H9 (cell line): Measurements from ENCODE around the gene UBR2. TPM values are rescaled to one million over a fixed set of nuclear protein-coding genes. Genes with fewer than 3 reads are reported as not detected.

ENCODE experiments used
- DNase-seq: peaks from one replicate; pipeline ENCODE4 v3.0.0-alpha.2; 2017
- H2AFZ ChIP-seq: one replicate; pipeline ENCODE4 v1.6.1; 2013; ENCODE audit warnings: mild to moderate bottlenecking, low read length, control low read depth, moderate library complexity
- H2AK5ac ChIP-seq: 2 replicates; pipeline ENCODE4 v1.6.1; 2013; ENCODE audit warnings: low read length, control low read depth, mixed read lengths; ENCODE audit not compliant: insufficient read length
- H2BK120ac ChIP-seq: one replicate; pipeline ENCODE4 v1.6.1; 2013; ENCODE audit warnings: low read depth, mild to moderate bottlenecking, low read length, control low read depth, inconsistent platforms; ENCODE audit not compliant: poor library complexity, severe bottlenecking
- H2BK12ac ChIP-seq: 2 replicates; pipeline ENCODE4 v1.6.1; 2013; ENCODE audit warnings: low read length, control low read depth, mixed read lengths, low read depth; ENCODE audit not compliant: insufficient read length
- H2BK15ac ChIP-seq: 2 replicates; pipeline ENCODE4 v1.6.1; 2013; ENCODE audit warnings: low read depth, low read length, control low read depth
- H2BK20ac ChIP-seq: one replicate; pipeline ENCODE4 v1.6.1; 2013; ENCODE audit warnings: low read depth, mild to moderate bottlenecking, low read length, control low read depth, inconsistent platforms; ENCODE audit not compliant: poor library complexity, severe bottlenecking
- H2BK5ac ChIP-seq: 2 replicates; pipeline ENCODE4 v1.6.1; 2013; ENCODE audit warnings: low read length, control low read depth, mixed read lengths; ENCODE audit not compliant: insufficient read length
- H3K14ac ChIP-seq: 2 replicates; pipeline ENCODE4 v1.6.1; 2013; ENCODE audit warnings: low read length, control low read depth; ENCODE audit not compliant: insufficient read depth
- H3K18ac ChIP-seq: 2 replicates; pipeline ENCODE4 v1.6.1; 2013; ENCODE audit warnings: low read depth, mild to moderate bottlenecking, mixed read lengths, low read length, control low read depth; ENCODE audit not compliant: insufficient read length
- H3K23ac ChIP-seq: 2 replicates; pipeline ENCODE4 v1.6.1; 2013; ENCODE audit warnings: low read length, control low read depth, mixed read lengths, low read depth; ENCODE audit not compliant: insufficient read length
- H3K23me2 ChIP-seq: 2 replicates; pipeline ENCODE4 v1.6.1; 2013; ENCODE audit warnings: low read depth, mild to moderate bottlenecking, mixed read lengths, low read length, control low read depth; ENCODE audit not compliant: insufficient read length, poor library complexity, severe bottlenecking
- H3K27ac ChIP-seq: 2 replicates; pipeline ENCODE4 v1.5.1; 2013; ENCODE audit warnings: low read length, control low read depth, mixed read lengths, low read depth; ENCODE audit not compliant: insufficient read length
- H3K27me3 ChIP-seq: 2 replicates; pipeline ENCODE4 v1.6.1; 2013; ENCODE audit warnings: low read length, control low read depth, inconsistent platforms; ENCODE audit not compliant: insufficient read depth
- H3K4ac ChIP-seq: 2 replicates; pipeline ENCODE4 v1.6.1; 2013; ENCODE audit warnings: low read depth, mild to moderate bottlenecking, control low read depth, inconsistent platforms, low read length, moderate library complexity
- H3K4me1 ChIP-seq: 2 replicates; pipeline ENCODE4 v1.6.1; 2013; ENCODE audit warnings: low read length, control low read depth, inconsistent platforms; ENCODE audit not compliant: insufficient read depth
- H3K4me2 ChIP-seq: 2 replicates; pipeline ENCODE4 v1.6.1; 2013; ENCODE audit warnings: low read length, control low read depth, mixed read lengths; ENCODE audit not compliant: insufficient read length, insufficient read depth
- H3K56ac ChIP-seq: 2 replicates; pipeline ENCODE4 v1.6.1; 2013; ENCODE audit warnings: low read depth, mild to moderate bottlenecking, mixed read lengths, low read length, control low read depth; ENCODE audit not compliant: insufficient read length
- H3K79me1 ChIP-seq: 2 replicates; pipeline ENCODE4 v1.6.1; 2013; ENCODE audit warnings: low read depth, mild to moderate bottlenecking, moderate library complexity, low read length, control low read depth, inconsistent platforms; ENCODE audit not compliant: insufficient read depth, poor library complexity, severe bottlenecking
- H3K79me2 ChIP-seq: 2 replicates; pipeline ENCODE4 v1.6.1; 2013; ENCODE audit warnings: low read length, control low read depth, inconsistent platforms; ENCODE audit not compliant: insufficient read depth
- H3K9ac ChIP-seq: 2 replicates; pipeline ENCODE4 v1.6.1; 2013; ENCODE audit warnings: low read length, control low read depth, mixed read lengths; ENCODE audit not compliant: insufficient read length; ENCODE audit errors: extremely low read depth
- H3K9me3 ChIP-seq: one replicate; pipeline ENCODE4 v1.6.1; 2013; ENCODE audit warnings: low read depth, low read length, inconsistent platforms; ENCODE audit not compliant: control insufficient read depth
- H3T11ph ChIP-seq: one replicate; pipeline ENCODE4 v1.6.1; 2013; ENCODE audit warnings: mild to moderate bottlenecking, low read length, control low read depth, inconsistent platforms
- H4K20me1 ChIP-seq: one replicate; pipeline ENCODE4 v1.6.1; 2013; ENCODE audit not compliant: control insufficient read depth, insufficient read length, insufficient read depth
- H4K5ac ChIP-seq: 2 replicates; pipeline ENCODE4 v1.6.1; 2013; ENCODE audit warnings: low read depth, mild to moderate bottlenecking, mixed read lengths, low read length, control low read depth; ENCODE audit not compliant: insufficient read length
- H4K8ac ChIP-seq: replicated peaks from 2 replicates; pipeline ENCODE4 v1.6.1; 2013; ENCODE audit warnings: low read length, control low read depth, mixed read lengths, low read depth; ENCODE audit not compliant: insufficient read length
- H4K91ac ChIP-seq: 2 replicates; pipeline ENCODE4 v1.6.1; 2013; ENCODE audit warnings: low read depth, mild to moderate bottlenecking, moderate library complexity, mixed read lengths, low read length, control low read depth; ENCODE audit not compliant: insufficient read length
- H3K27ac Mint-ChIP-seq, 3 experiments: 2 replicates in 2 of 3; 3 replicates in 1 of 3; pipeline ENCODE4 v1.8.0; 2020 to 2021; ENCODE audit warnings: mixed read lengths in 3 of 3, mild to moderate bottlenecking in 1 of 3, moderate library complexity in 1 of 3
- H3K27me3 Mint-ChIP-seq: 2 replicates; pipeline ENCODE4 v1.8.0; 2021; ENCODE audit warnings: low read depth, mild to moderate bottlenecking, moderate library complexity, mixed read lengths
- H3K36me3 Mint-ChIP-seq, 3 experiments: 2 replicates in 2 of 3; 3 replicates in 1 of 3; pipeline ENCODE4 v1.8.0; 2020 to 2021; ENCODE audit warnings: low read depth in 3 of 3, mixed read lengths in 3 of 3; ENCODE audit not compliant: insufficient read depth in 1 of 3
- H3K4me1 Mint-ChIP-seq, 2 experiments: 2 replicates each; pipeline ENCODE4 v1.8.0; 2020; ENCODE audit warnings: mixed read lengths in 2 of 2
- H3K4me3 Mint-ChIP-seq, 2 experiments: 2 replicates in 1 of 2; 3 replicates in 1 of 2; pipeline ENCODE4 v1.8.0; 2020 to 2021; ENCODE audit warnings: mild to moderate bottlenecking in 2 of 2, mixed read lengths in 2 of 2, moderate library complexity in 1 of 2
- H3K9me3 Mint-ChIP-seq, 2 experiments: 2 replicates in 1 of 2; 3 replicates in 1 of 2; pipeline ENCODE4 v1.8.0; 2020; ENCODE audit warnings: mild to moderate bottlenecking in 2 of 2, mixed read lengths in 2 of 2, moderate library complexity in 1 of 2
- WGBS: extraction: QIAGEN DNeasy Blood & Tissue Kit; methylation state at CpG from one replicate; pipeline ENCODE4 v1.1.7; 2013; ENCODE audit warnings: missing lambda C conversion rate, low lambda C conversion rate, mixed read lengths; ENCODE audit not compliant: insufficient read length; ENCODE audit errors: extremely low coverage; 5-methylcytosine and 5-hydroxymethylcytosine counted together
- total RNA-seq: library from RNA; stranded (reverse); gene quantifications from 2 replicates; pipeline ENCODE4 v1.2.1, GENCODE V29; 2021
- TF ChIP-seq, protein P1 (sequence below): fragments of 200-600 bp; sonication (generic); conservative IDR thresholded peaks from 3 replicates; pipeline ENCODE4 v1.8.0; 2021; ENCODE audit warnings: antibody characterized with exemption, mild to moderate bottlenecking

Gene UBR2
- total RNA-seq, 1 experiment from 2014 or later, result 18.7 TPM

DNA sequence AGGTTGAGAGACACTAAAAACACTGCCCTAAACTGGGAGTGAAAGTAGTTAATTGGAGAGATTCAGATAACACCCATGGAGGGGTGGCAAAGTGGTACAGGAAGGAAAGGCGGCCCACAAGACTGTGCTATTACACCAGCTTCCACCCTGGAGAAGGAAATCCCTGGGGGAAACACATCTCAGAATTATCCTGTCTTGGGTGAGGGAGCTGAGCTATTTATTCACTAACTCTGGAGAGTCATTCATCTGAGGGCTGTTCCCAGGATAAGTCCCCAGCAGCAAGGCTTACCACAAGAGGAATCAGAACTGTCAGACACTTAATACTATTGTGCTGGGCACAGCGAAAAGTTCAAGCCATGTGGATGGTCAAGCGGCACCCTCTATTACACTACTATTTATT lies 172.1 kb downstream of the UBR2 start:
- H2BK20ac ChIP-seq, result no peak overlapping the region
- H4K91ac ChIP-seq, result no peak overlapping the region
- TF ChIP-seq, protein P1, sequence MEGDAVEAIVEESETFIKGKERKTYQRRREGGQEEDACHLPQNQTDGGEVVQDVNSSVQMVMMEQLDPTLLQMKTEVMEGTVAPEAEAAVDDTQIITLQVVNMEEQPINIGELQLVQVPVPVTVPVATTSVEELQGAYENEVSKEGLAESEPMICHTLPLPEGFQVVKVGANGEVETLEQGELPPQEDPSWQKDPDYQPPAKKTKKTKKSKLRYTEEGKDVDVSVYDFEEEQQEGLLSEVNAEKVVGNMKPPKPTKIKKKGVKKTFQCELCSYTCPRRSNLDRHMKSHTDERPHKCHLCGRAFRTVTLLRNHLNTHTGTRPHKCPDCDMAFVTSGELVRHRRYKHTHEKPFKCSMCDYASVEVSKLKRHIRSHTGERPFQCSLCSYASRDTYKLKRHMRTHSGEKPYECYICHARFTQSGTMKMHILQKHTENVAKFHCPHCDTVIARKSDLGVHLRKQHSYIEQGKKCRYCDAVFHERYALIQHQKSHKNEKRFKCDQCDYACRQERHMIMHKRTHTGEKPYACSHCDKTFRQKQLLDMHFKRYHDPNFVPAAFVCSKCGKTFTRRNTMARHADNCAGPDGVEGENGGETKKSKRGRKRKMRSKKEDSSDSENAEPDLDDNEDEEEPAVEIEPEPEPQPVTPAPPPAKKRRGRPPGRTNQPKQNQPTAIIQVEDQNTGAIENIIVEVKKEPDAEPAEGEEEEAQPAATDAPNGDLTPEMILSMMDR, result no peak
- no peak overlapping the region for H3K23ac ChIP-seq
- no peak overlapping the region for H3K27ac ChIP-seq
- no peak overlapping the region for H2BK15ac ChIP-seq
- H3K27me3 Mint-ChIP-seq, result peaks cover 6% of the 10 kb centered on the region
- H4K20me1 ChIP-seq, result no peaks in the 10 kb centered on the region
- H3T11ph ChIP-seq, result no peak overlapping the region
- H3K79me1 ChIP-seq, result no peaks in the 10 kb centered on the region
- H2BK12ac ChIP-seq, result no peak overlapping the region
- no peak overlapping the region for H4K8ac ChIP-seq
- peak overlapping the region in 1 of 3 experiments; percentile 78; a peak in 1 of 7 replicates for H3K27ac Mint-ChIP-seq
- H2AFZ ChIP-seq, result no peak overlapping the region
- no peaks in the 10 kb centered on the region for H3K4me1 Mint-ChIP-seq
- H3K4me3 Mint-ChIP-seq, result no peak overlapping the region
- H3K18ac ChIP-seq, result no peak overlapping the region
- H3K9ac ChIP-seq, result no peak overlapping the region
- H3K36me3 Mint-ChIP-seq, result peaks cover 0 to 4% (median 0%) of the 10 kb centered on the region in 3 experiments; a peak in 1 of 7 replicates
- no CpG with 5 or more reads among the region's 3 CpGs for WGBS
- no peak overlapping the region for H2BK120ac ChIP-seq
- no peak overlapping the region for H3K4me2 ChIP-seq
- H3K9me3 Mint-ChIP-seq, result no peaks in the 10 kb centered on the region; a peak in 2 of 5 replicates
- no peak overlapping the region for H4K5ac ChIP-seq
- no peaks in the 10 kb centered on the region for H3K4me1 ChIP-seq
- H3K23me2 ChIP-seq, result no peaks in the 10 kb centered on the region
- no peak overlapping the region for H3K14ac ChIP-seq
- H3K9me3 ChIP-seq, result no peaks in the 10 kb centered on the region
- H3K27me3 ChIP-seq, result no peaks in the 10 kb centered on the region
- no peaks in the 10 kb centered on the region for H3K79me2 ChIP-seq
- H3K4ac ChIP-seq, result no peak overlapping the region
- no peak overlapping the region for H3K56ac ChIP-seq
- H2BK5ac ChIP-seq, result no peak overlapping the region
- no peak overlapping the region for H2AK5ac ChIP-seq
- DNase-seq, result no peak
